Inflammatory macrophage (primary cell): ENCODE measurements around the gene WWC2.

Source experiments
- DNase-seq, 2 donors: peaks; one replicate each; pipeline ENCODE4 v3.0.0-alpha.2; 2020 to 2022

Gene WWC2

GRCh38 chr4:183333983-183334382 lies 234.9 kb downstream of the WWC2 start:
- no peak for DNase-seq

- DNase-seq: peak in 1 of 2 donors; percentile 6
These were observed 236.4 kb downstream of the WWC2 start for GRCh38 chr4:183335369-183335940.

GRCh38 chr4:183337349-183337748 lies 238.3 kb downstream of the WWC2 start:
- no peak for DNase-seq

- DNase-seq: no peak
These were observed 238.8 kb downstream of the WWC2 start for GRCh38 chr4:183337833-183338232.

GRCh38 chr4:183342541-183343533 lies 243.8 kb downstream of the WWC2 start:
- peak in 1 of 2 donors; percentile 1 for DNase-seq

- no peak for DNase-seq
These were observed 244.7 kb downstream of the WWC2 start for GRCh38 chr4:183343730-183344129.

- DNase-seq: no peak
These were observed 245.6 kb downstream of the WWC2 start for GRCh38 chr4:183344523-183345255.

- DNase-seq: no peak
These were observed 246.2 kb downstream of the WWC2 start for GRCh38 chr4:183345261-183345660.

GRCh38 chr4:183347146-183347545 lies 248.1 kb downstream of the WWC2 start:
- DNase-seq: no peak

- DNase-seq: no peak
These were observed 248.5 kb downstream of the WWC2 start for GRCh38 chr4:183347566-183347965.

GRCh38 chr4:183348136-183348535 lies 249.1 kb downstream of the WWC2 start:
- no peak for DNase-seq

- DNase-seq: peak; percentile 78 to 87
These were observed 249.9 kb downstream of the WWC2 start for GRCh38 chr4:183348706-183349659.

- no peak for DNase-seq
These were observed 250.6 kb downstream of the WWC2 start for GRCh38 chr4:183349673-183350072.

GRCh38 chr4:183350317-183351071 lies 251.4 kb downstream of the WWC2 start:
- no peak for DNase-seq

GRCh38 chr4:183352546-183352945 lies 253.5 kb downstream of the WWC2 start:
- no peak for DNase-seq

- no peak for DNase-seq
These were observed 254.5 kb downstream of the WWC2 start for GRCh38 chr4:183353557-183353956.

GRCh38 chr4:183354219-183354618 lies 255.2 kb downstream of the WWC2 start:
- no peak for DNase-seq

- no peak for DNase-seq
These were observed 256.3 kb downstream of the WWC2 start for GRCh38 chr4:183355405-183355804.

- no peak for DNase-seq
These were observed 257.2 kb downstream of the WWC2 start for GRCh38 chr4:183356173-183356830.

GRCh38 chr4:183356931-183357675 lies 258.0 kb downstream of the WWC2 start:
- DNase-seq: no peak
